Measurements from ENCODE around the gene MX2. TPM values are rescaled to one million over a fixed set of nuclear protein-coding genes. Genes with fewer than 3 reads are reported as not detected.

The MX2 gene
- total and polyA plus RNA-seq, 9 of the 15 experiments (the other 6 are each of a cell fraction or from before 2014, with no cell fraction given), result 0.10 to 0.95 (median 0.47) TPM; not detected in 1

DNA sequence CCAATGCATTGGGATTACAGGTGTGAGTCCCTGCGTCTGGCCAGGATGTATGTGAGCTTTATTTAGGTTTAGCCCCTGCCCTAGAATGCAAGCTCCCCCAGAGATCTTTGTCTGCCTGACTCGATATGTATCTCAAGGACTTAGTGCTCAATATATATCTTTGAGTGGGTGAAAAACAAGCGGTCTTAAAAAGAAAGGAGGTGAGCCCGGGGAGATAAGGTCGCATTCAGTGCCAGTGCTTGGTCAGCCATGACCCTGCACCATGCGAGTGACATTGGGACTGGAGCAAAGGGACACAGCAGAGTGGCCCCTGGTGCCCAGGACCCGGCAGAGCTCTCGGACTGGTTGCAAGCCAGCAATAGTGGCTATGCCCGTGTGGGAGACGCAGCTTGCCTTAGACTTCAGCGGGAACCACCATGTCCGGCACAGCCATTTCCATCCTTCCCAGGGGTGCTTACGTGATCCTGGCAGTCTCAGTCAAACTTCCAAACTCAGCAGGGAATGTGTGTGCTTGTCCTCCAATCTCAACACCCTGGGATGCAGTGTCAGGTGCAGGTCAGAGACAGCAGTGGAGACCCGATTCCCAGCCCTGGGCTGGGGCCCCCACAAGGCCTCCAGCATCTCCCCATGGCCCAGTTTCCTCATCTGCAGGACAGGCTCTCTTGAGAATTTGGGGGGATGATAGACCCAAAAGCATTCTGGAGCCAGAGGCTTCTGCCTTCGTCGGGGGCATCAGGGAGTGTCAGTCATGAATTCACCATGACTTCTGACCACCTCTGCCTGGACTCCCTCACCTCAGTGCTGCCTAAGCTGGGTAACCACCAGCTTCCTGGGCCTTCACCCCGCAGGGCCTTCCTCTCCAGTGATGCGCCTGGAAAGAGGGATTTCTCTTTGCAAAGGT, 1.8 kb downstream of the MX2 start:
- intact Hi-C loops (cut with micrococcal nuclease) (no loop called here), in situ Hi-C loops (cut with MboI) (no loop called here)
- H3K4me1 ChIP-seq (replicated peaks in 1 of 2; ENCODE audit: control insufficient read depth in 2 of 2, insufficient read depth in 2 of 2, low read length in 2 of 2), result no peaks in the 10 kb centered on the region; a peak in 1 of 5 replicates
- ChIA-PET CTCF (ENCODE audit: low intra/inter-chr PET ratio) (no interaction called here), POLR2A (no interaction called here)
- FAIRE-seq (no peak), DNase-seq (ENCODE audit: extremely low read depth in 1 of 4, low spot score in 3 of 4) (no peak), ATAC-seq (no peak)
- H3K27me3 ChIP-seq (ENCODE audit: control insufficient read depth in 2 of 2, insufficient read depth in 2 of 2, low read length in 2 of 2), result peaks cover 19 to 57% of the 10 kb centered on the region in 2 experiments; a peak in 4 of 5 replicates
- no peak overlapping the region for H3K4me3 ChIP-seq
- H3K4me2 ChIP-seq (ENCODE audit: insufficient read depth, low read length), result no peak overlapping the region
- no peak overlapping the region; a peak in 1 of 4 replicates for H3K9ac ChIP-seq (ENCODE audit: insufficient read depth in 1 of 2, low read depth in 2 of 2, low read length in 2 of 2)
- no TSS peak for BruUV-seq (replicated peaks)
- no peak overlapping the region for H2AFZ ChIP-seq (ENCODE audit: low read depth, low read length)
- 2% methylated on average over 18 of the region's 18 CpGs for WGBS (ENCODE audit: insufficient coverage, low coverage, missing lambda C conversion rate)
- H3K36me3 ChIP-seq (ENCODE audit: control insufficient read depth, insufficient read depth, low read length), result no peaks in the 10 kb centered on the region
- H3K79me2 ChIP-seq (ENCODE audit: control insufficient read depth, insufficient read depth, low read length), result no peaks in the 10 kb centered on the region
- TF ChIP-seq ETS2 (tag; IDR thresholded peaks at IDR 0.05; ENCODE audit: borderline replicate concordance, poor library complexity, severe bottlenecking), result no peak
- TF ChIP-seq RBFOX2 (IDR thresholded peaks at IDR 0.05; ENCODE audit: low read depth, low read length), result no peak
- TF ChIP-seq ZSCAN29 (IDR thresholded peaks at IDR 0.05), result no peak
- TF ChIP-seq TCF7 (IDR thresholded peaks at IDR 0.05; ENCODE audit: borderline replicate concordance), result no peak
- no peak for TF ChIP-seq PHF8 (IDR thresholded peaks at IDR 0.05; ENCODE audit: borderline replicate concordance, low read length)
- no peak for TF ChIP-seq ZNF431 (CRISPR knock-in tag; IDR thresholded peaks at IDR 0.05)
- TF ChIP-seq GTF2E2 (tag; IDR thresholded peaks at IDR 0.05), result no peak
- TF ChIP-seq NFYB (IDR thresholded peaks at IDR 0.05; ENCODE audit: extremely low read depth, insufficient read length), result no peak
- no peak for TF ChIP-seq GATAD2B (IDR thresholded peaks at IDR 0.05; ENCODE audit: borderline replicate concordance)
- TF ChIP-seq FOXK1 (CRISPR knock-in tag; IDR thresholded peaks at IDR 0.05; ENCODE audit: borderline replicate concordance), result no peak
- no peak for TF ChIP-seq SAFB2 (IDR thresholded peaks at IDR 0.05; ENCODE audit: borderline replicate concordance, low read depth, low read length, severe bottlenecking)
- no peak for TF ChIP-seq KDM2B (CRISPR knock-in tag; IDR thresholded peaks at IDR 0.05)
- no peak for TF ChIP-seq MYC (IDR thresholded peaks at IDR 0.05; ENCODE audit: low read depth, low read length)
- TF ChIP-seq MYC (CRISPR knock-in tag; IDR thresholded peaks at IDR 0.05; ENCODE audit: borderline replicate concordance, low read depth), result no peak
- TF ChIP-seq ZNF165 (CRISPR knock-in tag; IDR thresholded peaks at IDR 0.05; ENCODE audit: borderline replicate concordance), result no peak
- H3K9me3 ChIP-seq (replicated peaks; ENCODE audit: control insufficient read depth, insufficient read depth, low read depth, low read length), result no peaks in the 10 kb centered on the region
- H3K27ac ChIP-seq (ENCODE audit: extremely low read depth, low read depth, low read length), result no peak overlapping the region
- no peaks in the 10 kb centered on the region for H4K20me1 ChIP-seq (replicated peaks; ENCODE audit: control insufficient read depth, insufficient read depth, low read length)
- H3K9me1 ChIP-seq (ENCODE audit: control insufficient read depth, insufficient read depth, low read length), result no peaks in the 10 kb centered on the region

All from K562 (cell line).